IPS-20b (cell line): ENCODE measurements around the gene TYR.

Experiments
- H3K27ac ChIP-seq: one replicate; pipeline ENCODE4 v1.5.1; 2013; ENCODE audit warnings: low read length
- H3K27me3 ChIP-seq: 2 replicates; pipeline ENCODE4 v1.6.1; 2013; ENCODE audit warnings: mild to moderate bottlenecking, low read length, inconsistent platforms; ENCODE audit not compliant: insufficient read depth
- H3K36me3 ChIP-seq: 2 replicates; pipeline ENCODE4 v1.6.1; 2013; ENCODE audit warnings: low read depth, mild to moderate bottlenecking, inconsistent platforms, low read length, moderate library complexity; ENCODE audit not compliant: insufficient read depth
- H3K4me1 ChIP-seq: 2 replicates; pipeline ENCODE4 v1.6.1; 2013; ENCODE audit warnings: mild to moderate bottlenecking, control low read depth, inconsistent platforms, low read length, moderate library complexity; ENCODE audit not compliant: insufficient read depth
- H3K4me3 ChIP-seq: 2 replicates; pipeline ENCODE4 v1.5.1; 2013; ENCODE audit warnings: mild to moderate bottlenecking, low read length, inconsistent platforms
- H3K9ac ChIP-seq: 2 replicates; pipeline ENCODE4 v1.6.1; 2013; ENCODE audit warnings: low read depth, mild to moderate bottlenecking, inconsistent platforms, low read length, moderate library complexity
- H3K9me3 ChIP-seq: 2 replicates; pipeline ENCODE4 v1.6.1; 2013; ENCODE audit warnings: mild to moderate bottlenecking, low read depth, low read length, inconsistent platforms; ENCODE audit not compliant: insufficient read depth

The TYR gene

GRCh38 chr11:89177691-89178231 is at the start of gene TYR:
Gene TYR, plus strand, starts transcription at chr11:89177875. Its CDS starts 79 bp downstream, at chr11:89177954.
- no peaks in the 10 kb centered on the region for H3K27me3 ChIP-seq
- peaks cover 2% of the 10 kb centered on the region; the same call in 1 of the 2 replicates for H3K4me1 ChIP-seq
- no peaks in the 10 kb centered on the region for H3K36me3 ChIP-seq
- no peaks in the 10 kb centered on the region for H3K9me3 ChIP-seq
- no peak within 1 kb of the TSS for H3K9ac ChIP-seq
- no peak within 1 kb of the TSS for H3K27ac ChIP-seq
- no peak within 1 kb of the TSS for H3K4me3 ChIP-seq

GRCh38 chr11:89136606-89137005 is 41.1 kb upstream of the TYR start:
- Histone ChIP-seq H3K9me3 (no peaks in the 10 kb centered on the region), H3K27me3 (no peaks in the 10 kb centered on the region), H3K27ac (no peak overlapping the region), H3K4me3 (no peak overlapping the region), H3K36me3 (no peaks in the 10 kb centered on the region), H3K4me1 (no peaks in the 10 kb centered on the region), H3K9ac (no peak overlapping the region)

GRCh38 chr11:89147229-89147628 is 30.4 kb upstream of the TYR start:
- Histone ChIP-seq H3K4me1 (no peaks in the 10 kb centered on the region), H3K36me3 (no peaks in the 10 kb centered on the region), H3K4me3 (no peak overlapping the region), H3K27me3 (no peaks in the 10 kb centered on the region), H3K27ac (no peak overlapping the region), H3K9me3 (no peaks in the 10 kb centered on the region), H3K9ac (no peak overlapping the region)

- no peaks in the 10 kb centered on the region for H3K27me3 ChIP-seq
- H3K9ac ChIP-seq: no peak overlapping the region
- no peaks in the 10 kb centered on the region for H3K4me1 ChIP-seq
- H3K36me3 ChIP-seq: no peaks in the 10 kb centered on the region
- H3K9me3 ChIP-seq: no peaks in the 10 kb centered on the region
- no peak overlapping the region for H3K27ac ChIP-seq
- H3K4me3 ChIP-seq: no peak overlapping the region
Measured at GRCh38 chr11:89159974-89160373, 17.7 kb upstream of the TYR start.

GRCh38 chr11:89161949-89162348 is 15.7 kb upstream of the TYR start:
- H3K27me3 ChIP-seq: no peaks in the 10 kb centered on the region
- H3K4me3 ChIP-seq: no peak overlapping the region
- no peak overlapping the region for H3K27ac ChIP-seq
- no peaks in the 10 kb centered on the region for H3K9me3 ChIP-seq
- H3K36me3 ChIP-seq: no peaks in the 10 kb centered on the region
- no peaks in the 10 kb centered on the region for H3K4me1 ChIP-seq
- H3K9ac ChIP-seq: no peak overlapping the region

GRCh38 chr11:89163686-89164085 is 14.0 kb upstream of the TYR start:
- no peaks in the 10 kb centered on the region for H3K4me1 ChIP-seq
- no peaks in the 10 kb centered on the region for H3K27me3 ChIP-seq
- H3K4me3 ChIP-seq: no peak overlapping the region
- H3K9me3 ChIP-seq: no peaks in the 10 kb centered on the region
- H3K9ac ChIP-seq: no peak overlapping the region
- H3K36me3 ChIP-seq: no peaks in the 10 kb centered on the region
- H3K27ac ChIP-seq: no peak overlapping the region

- H3K9ac ChIP-seq: no peak overlapping the region
- no peak overlapping the region for H3K4me3 ChIP-seq
- no peaks in the 10 kb centered on the region for H3K36me3 ChIP-seq
- no peaks in the 10 kb centered on the region for H3K4me1 ChIP-seq
- H3K27me3 ChIP-seq: no peaks in the 10 kb centered on the region
- H3K27ac ChIP-seq: no peak overlapping the region
- H3K9me3 ChIP-seq: no peaks in the 10 kb centered on the region
Measured at GRCh38 chr11:89168396-89168795, 9.3 kb upstream of the TYR start.

- Histone ChIP-seq H3K27ac (no peak overlapping the region), H3K4me1 (no peaks in the 10 kb centered on the region; the same call in 1 of the 2 replicates), H3K9me3 (no peaks in the 10 kb centered on the region), H3K27me3 (no peaks in the 10 kb centered on the region), H3K9ac (no peak overlapping the region), H3K4me3 (no peak overlapping the region), H3K36me3 (no peaks in the 10 kb centered on the region)
Measured at GRCh38 chr11:89175796-89176195, 1.9 kb upstream of the TYR start.

- Histone ChIP-seq H3K4me3 (no peak overlapping the region), H3K9ac (no peak overlapping the region), H3K4me1 (peaks cover 2% of the 10 kb centered on the region; the same call in 1 of the 2 replicates), H3K9me3 (no peaks in the 10 kb centered on the region), H3K27me3 (no peaks in the 10 kb centered on the region), H3K27ac (no peak overlapping the region), H3K36me3 (no peaks in the 10 kb centered on the region)
Measured at GRCh38 chr11:89176938-89177337, 737 bp upstream of the TYR start.

- no peak overlapping the region for H3K27ac ChIP-seq
- H3K4me1 ChIP-seq: peaks cover 2% of the 10 kb centered on the region; the same call in 1 of the 2 replicates
- H3K27me3 ChIP-seq: no peaks in the 10 kb centered on the region
- H3K9ac ChIP-seq: no peak overlapping the region
- no peak overlapping the region for H3K4me3 ChIP-seq
- no peaks in the 10 kb centered on the region for H3K36me3 ChIP-seq
- no peaks in the 10 kb centered on the region for H3K9me3 ChIP-seq
Measured at GRCh38 chr11:89181111-89181510, 3.4 kb downstream of the TYR start.

GRCh38 chr11:89182773-89183518 is 5.3 kb downstream of the TYR start:
- Histone ChIP-seq H3K27me3 (no peaks in the 10 kb centered on the region), H3K9ac (no peak overlapping the region), H3K4me3 (no peak overlapping the region), H3K4me1 (peaks cover 2% of the 10 kb centered on the region; the same call in 1 of the 2 replicates), H3K36me3 (no peaks in the 10 kb centered on the region), H3K27ac (no peak overlapping the region), H3K9me3 (no peaks in the 10 kb centered on the region)

GRCh38 chr11:89184021-89184420 is 6.3 kb downstream of the TYR start:
- peaks cover 2% of the 10 kb centered on the region; the same call in 1 of the 2 replicates for H3K4me1 ChIP-seq
- H3K9ac ChIP-seq: no peak overlapping the region
- no peak overlapping the region for H3K27ac ChIP-seq
- no peaks in the 10 kb centered on the region for H3K36me3 ChIP-seq
- H3K9me3 ChIP-seq: no peaks in the 10 kb centered on the region
- H3K27me3 ChIP-seq: no peaks in the 10 kb centered on the region
- no peak overlapping the region for H3K4me3 ChIP-seq
